ENCODE measurements around the gene UNG. TPM values are rescaled to one million over a fixed set of nuclear protein-coding genes. Genes with fewer than 3 reads are reported as not detected.

UNG gene
- total and polyA plus RNA-seq, 2 experiments from 2014 or later, result 90.5 to 209 TPM

GRCh38 chr12:109137055-109137454 is 39.7 kb downstream of the UNG start:
- Mint-ChIP-seq H3K27ac (no peak overlapping the region), H3K4me1 (no peaks in the 10 kb centered on the region), H3K4me3 (no peak overlapping the region), H3K27me3 (ENCODE audit: insufficient read depth, low read depth, poor library complexity) (peaks cover 3% of the 10 kb centered on the region), H3K36me3 (ENCODE audit: low read depth) (no peaks in the 10 kb centered on the region; the same call in 2 of the 3 replicates), H3K9me3 (peaks cover 14% of the 10 kb centered on the region; the same call in 2 of the 3 replicates)
- no peak for TF ChIP-seq ZNF114 (CRISPR knock-in tag; IDR thresholded peaks at IDR 0.05)
- no peak for TF ChIP-seq NANOG (IDR thresholded peaks at IDR 0.05; ENCODE audit: borderline replicate concordance)
- H3K36me3 ChIP-seq (ENCODE audit: insufficient read depth), result no peaks in the 10 kb centered on the region
- H3K4me1 ChIP-seq (ENCODE audit: insufficient read depth), result no peaks in the 10 kb centered on the region
- H2AFZ ChIP-seq, result no peak overlapping the region
- H3F3A ChIP-seq (replicated peaks; ENCODE audit: low read depth), result no peaks in the 10 kb centered on the region
- no peak overlapping the region for H3K4me3 ChIP-seq
- no peaks in the 10 kb centered on the region for H3K9me2 ChIP-seq (ENCODE audit: insufficient read depth)
- no peak for ATAC-seq
- no peak overlapping the region for H3K27ac ChIP-seq (ENCODE audit: low read depth)
- no peak for DNase-seq (ENCODE audit: low spot score)
- H4K20me1 ChIP-seq (replicated peaks; ENCODE audit: insufficient read depth), result no peaks in the 10 kb centered on the region
- no peak overlapping the region for H3K4me2 ChIP-seq
- H3K27me3 ChIP-seq (ENCODE audit: insufficient read depth), result no peaks in the 10 kb centered on the region
- no peaks in the 10 kb centered on the region for H3K79me2 ChIP-seq (replicated peaks; ENCODE audit: insufficient read depth)

- no peak for DNase-seq (ENCODE audit: low spot score)
- Mint-ChIP-seq H3K27ac (no peak overlapping the region), H3K4me1 (no peaks in the 10 kb centered on the region), H3K9me3 (peaks cover 14% of the 10 kb centered on the region; the same call in 2 of the 3 replicates), H3K36me3 (ENCODE audit: low read depth) (no peaks in the 10 kb centered on the region; the same call in 2 of the 3 replicates), H3K27me3 (ENCODE audit: insufficient read depth, low read depth, poor library complexity) (peaks cover 1% of the 10 kb centered on the region), H3K4me3 (no peak overlapping the region)
- H3K79me2 ChIP-seq (replicated peaks; ENCODE audit: insufficient read depth), result no peaks in the 10 kb centered on the region
- H3K36me3 ChIP-seq (ENCODE audit: insufficient read depth), result no peaks in the 10 kb centered on the region
- H3K27me3 ChIP-seq (ENCODE audit: insufficient read depth), result no peaks in the 10 kb centered on the region
- no peaks in the 10 kb centered on the region for H3F3A ChIP-seq (replicated peaks; ENCODE audit: low read depth)
- TF ChIP-seq EZH2 (IDR thresholded peaks at IDR 0.05; ENCODE audit: low read depth, unreplicated experiment), result no peak
- TF ChIP-seq ZNF331 (CRISPR knock-in tag; IDR thresholded peaks at IDR 0.05; ENCODE audit: low read depth), result no peak
- no peak for TF ChIP-seq CTCF (conservative IDR thresholded peaks at IDR 0.05; ENCODE audit: low read depth in 2 of 2)
- TF ChIP-seq NANOG (IDR thresholded peaks at IDR 0.05; ENCODE audit: borderline replicate concordance), result no peak
- TF ChIP-seq ZNF462 (CRISPR knock-in tag; IDR thresholded peaks at IDR 0.05), result no peak
- TF ChIP-seq ZNF114 (CRISPR knock-in tag; IDR thresholded peaks at IDR 0.05), result no peak
- no peak for TF ChIP-seq CREB1 (CRISPR knock-in tag; IDR thresholded peaks at IDR 0.05; ENCODE audit: low read depth)
- TF ChIP-seq POLR2AphosphoS5 (IDR thresholded peaks at IDR 0.05; ENCODE audit: low read depth), result no peak
- H2AFZ ChIP-seq, result no peak overlapping the region
- H4K20me1 ChIP-seq (replicated peaks; ENCODE audit: insufficient read depth), result no peaks in the 10 kb centered on the region
- ATAC-seq, result no peak
- H3K4me2 ChIP-seq, result no peak overlapping the region
- no peak overlapping the region for H3K27ac ChIP-seq (ENCODE audit: low read depth)
- H3K4me1 ChIP-seq (ENCODE audit: insufficient read depth), result no peaks in the 10 kb centered on the region
- H3K9me2 ChIP-seq (ENCODE audit: insufficient read depth), result no peaks in the 10 kb centered on the region
- no peak overlapping the region for H3K4me3 ChIP-seq
Observed at GRCh38 chr12:109139360-109139759, 42.0 kb downstream of the UNG start.
